Common myeloid progenitor, CD34-positive (primary cell): ENCODE data around the gene TRIM71. TPM values are rescaled to one million over a fixed set of nuclear protein-coding genes. Genes with fewer than 3 reads are reported as not detected.
"Not testable (repeated sequence)": the region's sequence is repeated elsewhere in the genome, so short reads cannot be mapped to it uniquely, and the experiment has no call there.

Experiments used
- CTCF ChIA-PET: fragments of 350-600 bp; sonication (Branson Sonifier 250); formaldehyde crosslinking; loops from one replicate; lab custom pipeline; 2021; ENCODE audit warnings: antibody characterized with exemption; lab: Charles Lee
- POLR2A ChIA-PET: fragments of 350-600 bp; sonication (Branson Sonifier 250); formaldehyde crosslinking; loops from one replicate; lab custom pipeline; 2021; ENCODE audit warnings: antibody characterized with exemption; lab: Charles Lee
- DNase-seq, 3 donors: peaks; one replicate each; pipeline versions ENCODE4 v3.0.0 to v3.0.0-alpha.2; 2013
- H3K27ac ChIP-seq, 2 experiments: 1 replicate in 1 of 2; 2 replicates in 1 of 2; pipeline ENCODE4 v1.7.0; 2013; ENCODE audit warnings: inconsistent platforms in 2 of 2, low read length in 2 of 2, mild to moderate bottlenecking in 2 of 2, low read depth in 1 of 2, moderate library complexity in 1 of 2; ENCODE audit not compliant: severe bottlenecking in 2 of 2, insufficient read depth in 1 of 2, poor library complexity in 1 of 2
- H3K27me3 ChIP-seq, 5 experiments: replicated peaks in 2 of 5; 1 replicate in 3 of 5; 2 replicates in 2 of 5; pipeline versions ENCODE4 v1.6.1 to v1.7.0; 2013; ENCODE audit warnings: low read length in 4 of 5, mild to moderate bottlenecking in 2 of 5, moderate library complexity in 2 of 5, inconsistent platforms in 1 of 5; ENCODE audit not compliant: insufficient read depth in 5 of 5, control insufficient read depth in 4 of 5
- H3K36me3 ChIP-seq, 4 experiments: 1 replicate in 2 of 4; 2 replicates in 2 of 4; pipeline versions ENCODE4 v1.6.1 to v1.7.0; 2013; ENCODE audit warnings: low read length in 3 of 4, control low read depth in 1 of 4, mild to moderate bottlenecking in 1 of 4; ENCODE audit not compliant: control insufficient read depth in 4 of 4, insufficient read depth in 4 of 4
- H3K4me1 ChIP-seq, 4 experiments: 1 replicate in 3 of 4; 2 replicates in 1 of 4; pipeline versions ENCODE4 v1.6.1 to v1.7.1; 2013; ENCODE audit warnings: low read length in 3 of 4, mild to moderate bottlenecking in 3 of 4, control low read depth in 1 of 4, inconsistent platforms in 1 of 4, moderate library complexity in 1 of 4; ENCODE audit not compliant: control insufficient read depth in 4 of 4, insufficient read depth in 4 of 4; ENCODE audit errors: control extremely low read depth in 1 of 4
- H3K4me3 ChIP-seq, 7 experiments: 1 replicate in 4 of 7; 2 replicates in 3 of 7; pipeline versions ENCODE4 v1.5.1 to v1.7.0; 2013; ENCODE audit warnings: mild to moderate bottlenecking in 7 of 7, low read length in 6 of 7, moderate library complexity in 6 of 7, inconsistent platforms in 2 of 7, low read depth in 2 of 7, control low read depth in 1 of 7; ENCODE audit not compliant: insufficient read depth in 4 of 7, control insufficient read depth in 1 of 7; ENCODE audit errors: extremely low read depth in 1 of 7
- H3K9me3 ChIP-seq, 5 experiments: 1 replicate in 4 of 5; 2 replicates in 1 of 5; pipeline versions ENCODE4 v1.6.1 to v1.7.1; 2013; ENCODE audit warnings: low read length in 4 of 5, mild to moderate bottlenecking in 2 of 5, inconsistent platforms in 1 of 5, low read depth in 1 of 5, moderate library complexity in 1 of 5; ENCODE audit not compliant: control insufficient read depth in 4 of 5, insufficient read depth in 2 of 5; ENCODE audit errors: control extremely low read depth in 1 of 5
- WGBS: methylation state at CpG from one replicate; pipeline ENCODE4 v1.1.5; 2013; ENCODE audit not compliant: insufficient coverage; 5-methylcytosine and 5-hydroxymethylcytosine counted together
- polyA plus RNA-seq: library from polyadenylated mRNA; unstranded; fragments of 120-200 nt; gene quantifications from one replicate; pipeline ENCODE4 v1.2.1, GENCODE V29; 2013

Gene TRIM71
- polyA plus RNA-seq = 1.4 TPM

- Histone ChIP-seq H3K27ac (no peak within 1 kb of the TSS), H3K27me3 (peaks cover 0 to 39% (median 10%) of the 10 kb centered on the region in 5 experiments), H3K4me1 (peaks cover 20 to 80% (median 57%) of the 10 kb centered on the region in 4 experiments), H3K4me3 (peak within 1 kb of the TSS; percentile 41 to 80 (median 70)), H3K9me3 (peaks cover 0 to 7% (median 0%) of the 10 kb centered on the region in 5 experiments), H3K36me3 (peaks cover 0 to 25% (median 3%) of the 10 kb centered on the region in 4 experiments)
- DNase-seq = no peak
- WGBS = under 1% methylated on average over 57 of the region's 59 CpGs
- CTCF ChIA-PET = no interaction called here
- POLR2A ChIA-PET = interaction anchor here (0.8 kb wide), 1 partner anchor 37 kb away, joined by 3 read pairs; no protein-coding TSS in a partner anchor
Measured at GRCh38 chr3:32817558-32818228, at the start of gene TRIM71. Gene TRIM71, plus strand, starts transcription at chr3:32817997. Its CDS starts 84 bp downstream, at chr3:32818081.

- CTCF ChIA-PET = interaction anchor here (0.7 to 1.4 kb wide), 3 partner anchors 28 to 94 kb away, joined by 3 to 5 read pairs (median 4); no protein-coding TSS in a partner anchor
- POLR2A ChIA-PET = no interaction called here
- DNase-seq = no peak
- Histone ChIP-seq H3K9me3 (no peaks in the 10 kb centered on the region), H3K27ac (no peak overlapping the region), H3K27me3 (peaks cover 0 to 12% (median 0%) of the 10 kb centered on the region in 5 experiments), H3K36me3 (peaks cover 6 to 26% (median 11%) of the 10 kb centered on the region in 4 experiments), H3K4me3 (no peak overlapping the region), H3K4me1 (peaks cover 0 to 11% (median 8%) of the 10 kb centered on the region in 4 experiments)
- 93% methylated on average over 4 of the region's 4 CpGs for WGBS
Measured at GRCh38 chr3:32778389-32778788, 39.4 kb upstream of the TRIM71 start.

- Histone ChIP-seq H3K4me1 (peaks cover 0 to 11% (median 8%) of the 10 kb centered on the region in 4 experiments), H3K4me3 (peak overlapping the region in 4 of 7 experiments; percentile 70 to 86 (median 76)), H3K36me3 (peaks cover 0 to 11% (median 4%) of the 10 kb centered on the region in 4 experiments), H3K27ac (no peak overlapping the region), H3K9me3 (no peaks in the 10 kb centered on the region), H3K27me3 (peaks cover 0 to 12% (median 0%) of the 10 kb centered on the region in 5 experiments)
- no peak for DNase-seq
- CTCF ChIA-PET = interaction anchor here (0.7 to 3.3 kb wide), 8 partner anchors 7 to 167 kb away, joined by 3 to 12 read pairs (median 4); no protein-coding TSS in a partner anchor
- POLR2A ChIA-PET = interaction anchor here (0.5 to 0.9 kb wide), 2 partner anchors 37 to 63 kb away, joined by 3 to 5 read pairs; no protein-coding TSS in a partner anchor
- 89% methylated on average over 3 of the region's 10 CpGs for WGBS
Measured at GRCh38 chr3:32780071-32780734, 37.6 kb upstream of the TRIM71 start.

GRCh38 chr3:32780735-32781210 lies 37.0 kb upstream of the TRIM71 start:
- Histone ChIP-seq H3K9me3 (no peaks in the 10 kb centered on the region), H3K36me3 (peaks cover 0 to 9% (median 3%) of the 10 kb centered on the region in 4 experiments), H3K4me3 (peak overlapping the region; percentile 52 to 86 (median 70)), H3K27ac (peak overlapping the region in 1 of 2 experiments; percentile 14), H3K27me3 (peaks cover 0 to 12% (median 0%) of the 10 kb centered on the region in 5 experiments), H3K4me1 (peaks cover 0 to 11% (median 8%) of the 10 kb centered on the region in 4 experiments)
- DNase-seq = peak; percentile 34 to 48 (median 41)
- POLR2A ChIA-PET = interaction anchor here (0.5 to 0.9 kb wide), 3 partner anchors 36 to 122 kb away, joined by 3 to 8 read pairs (median 5); no protein-coding TSS in a partner anchor
- 5% methylated on average over 29 of the region's 36 CpGs for whole genome bisulfite sequencing
- CTCF ChIA-PET = interaction anchor here (0.7 to 3.3 kb wide), 10 partner anchors 8 to 167 kb away, joined by 3 to 12 read pairs (median 4); no protein-coding TSS in a partner anchor

- peak; percentile 74 to 91 (median 86) for DNase-seq
- no peaks in the 10 kb centered on the region for H3K9me3 ChIP-seq
- H3K27me3 ChIP-seq = peaks cover 0 to 12% (median 0%) of the 10 kb centered on the region in 5 experiments
- H3K4me1 ChIP-seq = peaks cover 0 to 11% (median 8%) of the 10 kb centered on the region in 4 experiments
- H3K27ac ChIP-seq = peak overlapping the region in 1 of 2 experiments; percentile 14
- WGBS = under 1% methylated on average over 50 of the region's 59 CpGs
- ChIA-PET CTCF (interaction anchor here (0.7 to 3.3 kb wide), 21 partner anchors 9 to 166 kb away, joined by 3 to 12 read pairs (median 3); no protein-coding TSS in a partner anchor), POLR2A (interaction anchor here (0.6 kb wide), 1 partner anchor 122 kb away, joined by 8 read pairs; no protein-coding TSS in a partner anchor)
- H3K36me3 ChIP-seq = peaks cover 0 to 4% (median 1%) of the 10 kb centered on the region in 4 experiments
- peak overlapping the region; percentile 52 to 86 (median 70) for H3K4me3 ChIP-seq
Measured at GRCh38 chr3:32781211-32781968, 36.4 kb upstream of the TRIM71 start.

GRCh38 chr3:32781969-32782270 lies 35.9 kb upstream of the TRIM71 start:
- CTCF ChIA-PET = interaction anchor here (0.7 to 3.3 kb wide), 17 partner anchors 9 to 124 kb away, joined by 3 to 12 read pairs (median 3); no protein-coding TSS in a partner anchor
- POLR2A ChIA-PET = not testable (repeated sequence)

More at GRCh38 chr3:32781969-32782270, 35.9 kb upstream of the TRIM71 start:
- not testable (repeated sequence) for H3K27ac ChIP-seq, DNase-seq, H3K9me3 ChIP-seq, H3K36me3 ChIP-seq
- Histone ChIP-seq H3K4me1 (peaks cover 0 to 11% (median 8%) of the 10 kb centered on the region in 4 experiments), H3K4me3 (peak overlapping the region in 1 of 7 experiments; percentile 78), H3K27me3 (peaks cover 0 to 12% (median 0%) of the 10 kb centered on the region in 5 experiments)
- WGBS = 100% methylated on average over 3 of the region's 9 CpGs
